GM19452 (cell line): Measurements from ENCODE around the gene LRFN2.

Source experiments
- ATAC-seq: cut with Tn5 transposase; IDR thresholded peaks from one replicate; pipeline ENCODE4 v1.9.1; 2021; ENCODE audit not compliant: unreplicated experiment

LRFN2 gene

GRCh38 chr6:40587240-40588069 is at the start of gene LRFN2:
Gene LRFN2, minus strand, starts transcription at chr6:40587364.
- peak; percentile 64 for ATAC-seq

- no peak for ATAC-seq
Observed at GRCh38 chr6:40634429-40634828, 47.3 kb upstream of the LRFN2 start.

DNA sequence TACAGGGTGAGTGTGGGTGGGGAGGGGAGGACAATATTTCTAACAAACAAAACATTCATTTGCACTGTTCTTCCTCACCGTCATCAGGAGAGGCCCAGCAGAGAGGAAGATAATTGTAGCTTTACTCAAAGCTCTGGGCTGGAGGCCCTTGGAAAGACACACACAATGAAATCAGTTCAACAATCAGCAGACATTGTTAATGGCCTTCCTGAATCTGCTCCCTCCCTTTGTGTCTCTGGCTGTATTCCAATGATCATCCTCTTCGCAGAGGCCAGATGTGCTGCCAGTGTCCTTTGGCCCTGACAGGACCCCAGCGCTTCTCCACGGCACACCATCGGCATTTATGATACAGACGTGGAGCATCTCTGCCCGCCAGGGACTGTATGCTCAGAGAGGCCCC is 44.6 kb upstream of the LRFN2 start:
- ATAC-seq, result no peak

GRCh38 chr6:40630488-40630887 is 43.3 kb upstream of the LRFN2 start:
- ATAC-seq, result no peak

- no peak for ATAC-seq
Observed at GRCh38 chr6:40630051-40630450, 42.9 kb upstream of the LRFN2 start.

DNA sequence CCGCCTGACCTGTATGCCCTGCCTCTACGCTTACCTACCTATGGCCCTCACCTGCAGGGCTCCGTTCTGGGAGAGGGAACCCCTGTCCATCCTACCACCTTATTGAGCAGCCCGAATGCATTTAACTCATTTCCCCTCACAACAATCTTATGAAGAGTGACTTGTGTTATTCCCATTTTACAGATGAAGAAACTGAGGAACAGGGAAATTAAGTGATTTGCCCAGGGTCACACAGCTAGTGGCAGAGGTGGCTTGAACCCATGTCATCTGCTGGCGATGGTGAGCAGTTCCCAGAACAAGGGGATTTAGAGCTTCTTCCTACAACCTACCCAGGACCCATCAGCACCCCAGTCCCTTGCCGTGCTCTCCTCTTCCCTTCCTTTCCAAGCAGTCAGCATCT is 42.3 kb upstream of the LRFN2 start:
- ATAC-seq, result no peak

GRCh38 chr6:40627316-40627715 is 40.2 kb upstream of the LRFN2 start:
- no peak for ATAC-seq

DNA sequence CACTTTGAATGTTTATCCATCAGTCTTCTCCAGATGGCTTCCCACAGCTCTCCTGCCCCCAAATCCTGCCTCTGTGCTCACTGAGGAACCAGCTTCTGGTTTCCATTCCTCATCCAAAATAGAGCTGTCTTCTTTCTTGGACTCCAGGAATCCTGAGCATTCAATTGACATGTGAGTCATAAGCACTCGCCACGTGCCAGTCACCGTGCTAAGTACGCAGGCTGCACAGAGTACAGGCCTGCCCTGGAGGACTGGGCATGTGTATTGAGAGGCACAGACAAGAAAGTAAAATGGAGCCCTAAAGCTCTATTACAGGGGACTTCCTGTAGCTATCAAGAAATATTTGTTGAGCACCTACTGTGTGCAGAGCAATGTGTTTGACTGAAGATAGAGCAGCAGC is 39.7 kb upstream of the LRFN2 start:
- ATAC-seq, result no peak

GRCh38 chr6:40623932-40624331 is 36.8 kb upstream of the LRFN2 start:
- no peak for ATAC-seq

DNA sequence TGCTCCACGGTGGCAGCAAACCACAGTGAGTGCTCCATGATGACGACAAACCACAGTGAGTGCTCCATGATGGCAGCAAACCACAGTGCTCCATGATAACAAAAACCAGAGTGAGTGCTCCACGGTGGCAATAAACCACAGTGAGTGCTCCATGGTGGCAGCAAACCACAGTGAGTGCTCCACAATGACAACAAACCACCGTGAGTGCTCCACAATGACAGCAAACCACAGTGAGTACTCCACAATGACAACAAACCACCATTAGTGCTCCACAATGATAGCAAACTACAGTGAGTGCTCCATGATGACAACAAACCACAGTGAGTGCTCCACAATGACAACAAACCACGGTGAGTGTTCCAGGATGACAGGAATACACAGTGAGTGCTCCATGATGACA is 36.0 kb upstream of the LRFN2 start:
- no peak for ATAC-seq

GRCh38 chr6:40620574-40621240 is 33.5 kb upstream of the LRFN2 start:
- no peak for ATAC-seq

GRCh38 chr6:40614671-40615070 is 27.5 kb upstream of the LRFN2 start:
- ATAC-seq, result no peak

DNA sequence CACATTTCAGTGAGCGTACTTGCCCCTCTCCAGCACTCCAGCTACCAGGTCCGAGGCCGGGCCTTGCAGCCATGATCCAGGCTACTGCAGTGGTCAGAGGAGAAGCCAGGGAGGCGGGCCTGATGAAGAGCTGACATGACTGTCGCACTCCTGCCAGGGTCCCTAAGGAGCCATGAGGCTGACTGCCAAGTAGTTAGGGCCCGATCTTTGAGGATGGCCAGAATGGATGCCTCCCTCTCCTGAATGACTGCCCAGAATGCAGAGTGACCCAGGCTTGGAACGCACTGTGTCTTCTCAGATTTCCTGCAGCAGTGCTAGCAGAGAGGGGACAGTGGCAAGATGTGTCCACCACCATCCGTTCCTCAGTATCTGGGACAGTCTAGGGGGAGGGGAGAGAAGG is 24.7 kb upstream of the LRFN2 start:
- ATAC-seq, result no peak

DNA sequence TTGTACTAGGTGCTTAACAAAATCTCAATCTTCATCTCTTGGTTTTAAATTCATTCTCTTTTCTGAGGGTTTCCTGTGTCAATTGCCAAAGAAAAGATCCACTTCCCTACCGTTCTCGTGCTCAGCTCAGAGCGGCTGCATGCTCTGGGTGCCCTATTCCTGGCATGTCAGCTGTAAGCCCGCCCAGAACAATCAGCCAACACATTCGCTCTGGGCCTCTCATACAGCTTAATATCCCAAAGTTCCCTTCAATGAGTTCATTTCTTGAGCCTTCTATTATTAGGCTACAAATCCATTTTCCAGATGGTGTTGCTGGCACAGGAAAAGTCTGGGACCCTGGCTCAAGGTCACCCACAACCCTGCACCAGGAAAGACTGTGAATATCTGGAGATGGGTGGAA is 24.3 kb upstream of the LRFN2 start:
- ATAC-seq, result no peak

GRCh38 chr6:40610229-40610628 is 23.1 kb upstream of the LRFN2 start:
- no peak for ATAC-seq

DNA sequence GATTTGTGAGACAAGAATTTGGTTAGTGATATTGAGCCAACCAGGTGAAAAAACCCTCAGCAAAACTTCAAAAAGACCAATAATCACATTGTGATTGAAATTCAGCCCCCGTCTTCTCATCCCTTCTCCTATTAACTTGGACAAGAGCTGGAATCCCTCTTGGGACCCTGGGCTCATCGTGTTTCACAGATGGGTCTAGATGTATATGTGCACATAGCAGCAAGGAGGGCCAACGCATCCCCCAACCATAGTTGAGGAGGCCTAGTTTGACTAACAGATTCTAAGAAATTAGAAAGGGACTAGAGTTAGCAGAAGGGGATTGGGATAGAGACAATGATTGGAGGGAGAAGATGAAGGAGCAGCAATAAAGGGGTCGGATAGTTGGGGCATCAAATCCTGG is 19.8 kb upstream of the LRFN2 start:
- ATAC-seq, result no peak

DNA sequence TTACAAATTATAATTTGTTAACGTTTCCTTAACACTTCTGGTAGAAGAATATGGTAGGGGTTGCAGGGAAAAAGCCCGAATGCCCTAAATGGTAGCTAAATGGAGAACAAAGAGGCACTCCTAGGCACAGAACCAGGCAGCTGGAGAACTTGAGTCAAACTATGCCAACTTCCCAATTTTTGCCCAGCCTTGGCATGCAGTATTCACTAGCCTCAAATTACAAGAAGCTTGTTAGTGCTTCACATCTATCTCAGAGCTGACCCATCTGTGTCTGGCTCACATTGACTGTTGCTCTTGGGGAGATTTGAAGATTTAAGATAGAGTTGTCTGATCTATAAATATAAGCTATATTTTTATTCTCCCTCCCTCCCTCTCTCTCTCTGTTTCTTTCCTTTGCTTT is 19.4 kb upstream of the LRFN2 start:
- no peak for ATAC-seq

- ATAC-seq, result no peak
Observed at GRCh38 chr6:40604082-40604481, 16.9 kb upstream of the LRFN2 start.

- ATAC-seq, result no peak
Observed at GRCh38 chr6:40599555-40599954, 12.4 kb upstream of the LRFN2 start.

DNA sequence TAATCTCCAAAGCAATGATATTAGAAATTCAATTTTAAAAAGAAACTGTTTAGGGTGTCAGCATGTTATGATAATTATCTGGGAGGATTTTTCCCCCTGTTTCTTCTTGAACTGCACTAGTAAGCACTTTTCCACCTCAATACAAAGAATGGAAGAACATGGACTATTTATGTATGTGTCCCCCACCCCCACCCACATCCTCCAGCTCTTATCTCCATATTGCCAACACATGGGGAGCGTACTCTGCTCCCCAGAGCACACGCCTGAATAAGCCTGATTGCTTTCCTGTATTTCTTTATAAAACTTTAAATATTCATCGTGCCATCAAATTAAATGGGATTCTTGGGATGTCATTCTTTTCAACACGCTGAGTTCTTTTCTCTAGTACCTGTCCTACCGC is 11.4 kb upstream of the LRFN2 start:
- ATAC-seq, result no peak

DNA sequence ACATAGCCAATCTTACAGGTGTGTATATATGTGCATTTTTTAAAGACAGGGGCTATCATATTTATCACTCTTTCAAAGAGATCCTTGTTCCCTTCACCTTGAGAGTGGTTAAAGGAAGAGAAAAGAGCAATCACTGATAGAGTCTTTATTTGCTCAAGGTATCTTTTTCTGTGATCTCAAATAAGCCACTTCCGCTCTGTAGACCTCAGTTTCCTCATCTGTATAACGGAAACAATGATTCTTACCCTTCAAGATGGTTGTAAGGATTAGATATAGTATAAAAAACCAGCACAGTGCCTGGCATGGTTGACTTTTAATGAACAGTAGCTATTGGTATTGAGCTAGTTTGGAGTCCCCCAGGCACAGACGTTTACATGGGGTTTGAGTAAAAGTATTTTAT is 10.1 kb upstream of the LRFN2 start:
- ATAC-seq, result no peak

GRCh38 chr6:40588480-40588879 is 1.3 kb upstream of the LRFN2 start:
- no peak for ATAC-seq

GRCh38 chr6:40588070-40588384 is 863 bp upstream of the LRFN2 start:
- no peak for ATAC-seq
